Prostate gland (tissue), 2 donors: Measurements from ENCODE around the gene CSMD2. TPM values are rescaled to one million over a fixed set of nuclear protein-coding genes. Genes with fewer than 3 reads are reported as not detected.

ENCODE experiments used
- DNase-seq: peaks from one replicate; pipeline ENCODE4 v3.0.0-alpha.2; 2019; ENCODE audit warnings: low spot score
- H3K27ac ChIP-seq, 2 donors: fragments of 200-600 bp; sonication (generic); 2 replicates each; pipeline ENCODE4 v1.5.1; 2017 to 2019
- H3K27me3 ChIP-seq: fragments of 200-600 bp; sonication (generic); replicated peaks from 2 replicates; pipeline ENCODE4 v1.5.1; 2019; ENCODE audit not compliant: insufficient read depth
- H3K36me3 ChIP-seq, 2 donors: fragments of 200-600 bp; sonication (generic); 1 replicate in 1 of 2; 2 replicates in 1 of 2; pipeline versions ENCODE4 v1.5.1 to v1.8.1; 2017 to 2019
- H3K4me1 ChIP-seq: fragments of 200-600 bp; sonication (generic); replicated peaks from 2 replicates; pipeline ENCODE4 v1.5.1; 2019
- H3K4me3 ChIP-seq, 2 donors: fragments of 200-600 bp; sonication (generic); 2 replicates each; pipeline ENCODE4 v1.5.1; 2017 to 2019
- H3K9me3 ChIP-seq: fragments of 200-600 bp; sonication (generic); 2 replicates; pipeline ENCODE4 v1.5.1; 2017
- POLR2A ChIP-seq: fragments of 450-650 bp; IDR thresholded peaks from one replicate; pipeline ENCODE4 v1.6.1; 2016; ENCODE audit warnings: antibody characterized with exemption, mild to moderate bottlenecking
- POLR2AphosphoS5 ChIP-seq: sonication (generic); formaldehyde crosslinking; IDR thresholded peaks from one replicate; pipeline ENCODE4 v1.6.1; 2017; ENCODE audit warnings: antibody characterized with exemption
- WGBS: methylation state at CpG from one replicate; pipeline ENCODE4 v1.1.5; 2018; 5-methylcytosine and 5-hydroxymethylcytosine counted together
- intact Hi-C: fragments of 100-400 bp; cut with DNase I; formaldehyde crosslinking; loops from one replicate; pipeline ENCODE4 v1.14.2; 2022
- total RNA-seq, 2 donors: library from RNA; depleted of rRNA; stranded (reverse); fragments of >200 nt; gene quantifications; one replicate each; pipeline ENCODE4 v1.1.0, GENCODE V29; 2016
- TF ChIP-seq, protein P1 (sequence below), 4 experiments: fragments of 200-600 bp in 2 of 4; fragments of 450-650 bp in 2 of 4; sonication (generic) in 2 of 4; IDR thresholded peaks; 1 replicate in 3 of 4; 2 replicates in 1 of 4; pipeline ENCODE4 v1.5.1; 2016 to 2019; ENCODE audit warnings: antibody characterized with exemption in 4 of 4, mild to moderate bottlenecking in 2 of 4, moderate library complexity in 2 of 4

The CSMD2 gene
- total RNA-seq, 2 donors from 2014 or later, result 0.14 to 5.5 TPM

DNA sequence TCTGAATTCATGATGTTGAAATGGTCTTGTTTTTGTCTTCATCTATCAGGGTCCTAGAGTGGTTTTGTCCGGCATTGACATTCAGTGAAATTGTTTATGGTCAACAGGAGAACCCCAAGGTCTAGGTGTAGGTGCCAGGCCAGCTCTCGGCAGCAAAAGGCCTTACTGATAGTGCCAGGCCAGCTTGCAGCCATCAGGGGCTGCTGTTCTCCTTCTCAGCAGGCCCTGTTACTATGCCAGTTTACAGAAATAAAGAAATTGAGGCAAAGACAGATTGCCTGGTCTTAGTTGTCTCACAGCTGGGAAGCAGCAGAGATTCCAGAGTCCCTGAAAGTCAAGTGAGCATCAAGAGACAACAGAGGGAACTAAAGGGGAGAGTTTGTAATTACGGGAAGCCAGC is 289.2 kb downstream of the CSMD2 start:
- Histone ChIP-seq H3K4me3 (no peak overlapping the region), H3K27ac (no peak overlapping the region), H3K27me3 (no peaks in the 10 kb centered on the region), H3K9me3 (no peaks in the 10 kb centered on the region), H3K4me1 (no peaks in the 10 kb centered on the region), H3K36me3 (no peaks in the 10 kb centered on the region)
- no peak for DNase-seq
- 70% methylated on average over 3 of the region's 3 CpGs for WGBS
- intact Hi-C loops, result no loop called here
- TF ChIP-seq POLR2A (no peak), POLR2AphosphoS5 (no peak)
- TF ChIP-seq, protein P1, sequence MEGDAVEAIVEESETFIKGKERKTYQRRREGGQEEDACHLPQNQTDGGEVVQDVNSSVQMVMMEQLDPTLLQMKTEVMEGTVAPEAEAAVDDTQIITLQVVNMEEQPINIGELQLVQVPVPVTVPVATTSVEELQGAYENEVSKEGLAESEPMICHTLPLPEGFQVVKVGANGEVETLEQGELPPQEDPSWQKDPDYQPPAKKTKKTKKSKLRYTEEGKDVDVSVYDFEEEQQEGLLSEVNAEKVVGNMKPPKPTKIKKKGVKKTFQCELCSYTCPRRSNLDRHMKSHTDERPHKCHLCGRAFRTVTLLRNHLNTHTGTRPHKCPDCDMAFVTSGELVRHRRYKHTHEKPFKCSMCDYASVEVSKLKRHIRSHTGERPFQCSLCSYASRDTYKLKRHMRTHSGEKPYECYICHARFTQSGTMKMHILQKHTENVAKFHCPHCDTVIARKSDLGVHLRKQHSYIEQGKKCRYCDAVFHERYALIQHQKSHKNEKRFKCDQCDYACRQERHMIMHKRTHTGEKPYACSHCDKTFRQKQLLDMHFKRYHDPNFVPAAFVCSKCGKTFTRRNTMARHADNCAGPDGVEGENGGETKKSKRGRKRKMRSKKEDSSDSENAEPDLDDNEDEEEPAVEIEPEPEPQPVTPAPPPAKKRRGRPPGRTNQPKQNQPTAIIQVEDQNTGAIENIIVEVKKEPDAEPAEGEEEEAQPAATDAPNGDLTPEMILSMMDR (IDR thresholded peaks at IDR 0.05), result no peak

GRCh38 chr1:33874636-33875035 is 290.4 kb downstream of the CSMD2 start:
- Histone ChIP-seq H3K27ac (no peak overlapping the region), H3K9me3 (no peaks in the 10 kb centered on the region), H3K27me3 (no peaks in the 10 kb centered on the region), H3K4me1 (no peaks in the 10 kb centered on the region), H3K4me3 (no peak overlapping the region), H3K36me3 (no peaks in the 10 kb centered on the region)
- 74% methylated on average over 7 of the region's 7 CpGs for WGBS
- DNase-seq, result no peak
- intact Hi-C loops, result no loop called here
- TF ChIP-seq POLR2AphosphoS5 (no peak), POLR2A (no peak)

GRCh38 chr1:33872683-33873082 is 292.3 kb downstream of the CSMD2 start:
- intact Hi-C loops, result no loop called here
- 31% methylated on average over 2 of the region's 2 CpGs for WGBS
- Histone ChIP-seq H3K4me3 (no peak overlapping the region), H3K36me3 (no peaks in the 10 kb centered on the region), H3K27me3 (no peaks in the 10 kb centered on the region), H3K27ac (no peak overlapping the region), H3K9me3 (no peaks in the 10 kb centered on the region), H3K4me1 (no peaks in the 10 kb centered on the region)
- no peak for DNase-seq
- TF ChIP-seq POLR2A, result no peak
- no peak for TF ChIP-seq POLR2AphosphoS5
- TF ChIP-seq, protein P1 (IDR thresholded peaks at IDR 0.05), result no peak

DNA sequence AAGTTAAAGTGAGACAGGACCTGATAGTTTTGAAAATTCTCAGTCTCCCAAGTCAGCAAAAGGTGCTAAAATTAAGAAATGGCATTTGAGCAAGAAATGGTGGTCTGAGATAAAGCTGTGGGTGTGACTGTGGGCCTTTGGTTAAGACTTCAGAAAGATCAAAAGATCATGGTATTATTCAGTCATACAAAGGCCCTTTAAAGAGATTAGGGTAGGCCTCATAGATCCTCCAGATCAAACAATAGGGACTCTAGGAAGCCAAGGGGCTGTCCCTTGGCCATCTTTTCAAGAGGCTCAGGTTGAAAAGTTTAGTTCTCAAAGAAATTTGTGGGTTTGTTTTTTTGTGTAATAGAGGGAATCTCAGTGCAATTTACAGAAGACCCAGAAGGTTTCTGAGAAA is 292.8 kb downstream of the CSMD2 start:
- TF ChIP-seq POLR2A (no peak), POLR2AphosphoS5 (no peak)
- TF ChIP-seq, protein P1 (IDR thresholded peaks at IDR 0.05), result no peak
- H3K36me3 ChIP-seq, result no peaks in the 10 kb centered on the region
- no peak overlapping the region for H3K27ac ChIP-seq
- H3K27me3 ChIP-seq, result no peaks in the 10 kb centered on the region
- no peaks in the 10 kb centered on the region for H3K4me1 ChIP-seq
- H3K4me3 ChIP-seq, result no peak overlapping the region
- no peak for DNase-seq
- H3K9me3 ChIP-seq, result no peaks in the 10 kb centered on the region
- intact Hi-C loops, result no loop called here

DNA sequence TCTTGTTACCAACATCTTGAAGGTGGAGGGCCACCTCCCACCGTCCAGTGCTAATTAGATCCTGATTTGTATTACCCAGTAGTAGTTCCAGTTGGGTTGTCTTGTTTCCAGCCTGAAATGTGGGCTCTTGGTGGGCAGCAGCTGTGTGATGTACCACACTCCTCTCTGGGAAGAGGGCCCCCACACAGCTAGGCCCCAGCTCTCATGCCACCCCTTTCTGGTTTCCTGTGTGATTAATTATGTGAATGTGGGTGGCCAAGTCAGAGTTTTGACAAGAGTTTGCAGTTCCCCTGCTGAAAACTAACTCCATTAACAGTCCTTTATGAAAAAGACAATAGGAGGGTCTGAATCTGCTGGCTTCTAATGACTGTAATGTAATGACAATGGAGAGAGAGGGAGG is 297.3 kb downstream of the CSMD2 start:
- Histone ChIP-seq H3K27me3 (peaks cover 6% of the 10 kb centered on the region), H3K9me3 (no peaks in the 10 kb centered on the region), H3K4me3 (no peak overlapping the region), H3K36me3 (no peaks in the 10 kb centered on the region), H3K4me1 (no peaks in the 10 kb centered on the region), H3K27ac (no peak overlapping the region)
- no peak for TF ChIP-seq POLR2A
- TF ChIP-seq, protein P1 (IDR thresholded peaks at IDR 0.05), result no peak
- no peak for TF ChIP-seq POLR2AphosphoS5
- DNase-seq, result no peak
- WGBS, result 81% methylated on average over 1 of the region's 1 CpG
- intact Hi-C loops, result no loop called here
